Activated CD4-positive, alpha-beta T cell treated with anti-CD3 and anti-CD28 coated beads, Interleukin-2, amount 50 U/mL, for 16 hours (primary cell): ENCODE data around the gene PTX3.

Experiments used
- DNase-seq: peaks from one replicate; pipeline ENCODE4 v3.0.0-alpha.2; 2020

Gene PTX3

GRCh38 chr3:157479464-157480243, 43.0 kb downstream of the PTX3 start:
- no peak for DNase-seq

- no peak for DNase-seq
These were observed 50.7 kb downstream of the PTX3 start for GRCh38 chr3:157487339-157487738.

- DNase-seq, result no peak
These were observed 51.5 kb downstream of the PTX3 start for GRCh38 chr3:157488144-157488543.

GRCh38 chr3:157491136-157491535, 54.5 kb downstream of the PTX3 start:
- DNase-seq, result no peak
